Heart left ventricle (tissue), 16 donors: ENCODE data around the gene CACNA1C. TPM values are rescaled to one million over a fixed set of nuclear protein-coding genes. Genes with fewer than 3 reads are reported as not detected.

Experiments
- ATAC-seq, 4 donors: fragments of 200-7000 bp; cut with Tn5 transposase; one replicate each; pipeline ENCODE4 v1.9.1; 2020 to 2022; ENCODE audit warnings: moderate library complexity in 4 of 4, mild to moderate bottlenecking in 3 of 4, moderate number of reproducible peaks in 1 of 4
- DNase-seq, 5 donors: peaks; one replicate each; pipeline ENCODE4 v3.0.0-alpha.2; 2020
- H3K27ac ChIP-seq, 12 donors: fragments of 200-600 bp; sonication (generic) in 4 of 12; one replicate each; pipeline versions ENCODE4 v1.5.0 to v1.8.0; 2016 to 2022; ENCODE audit warnings: mild to moderate bottlenecking in 2 of 12
- H3K27me3 ChIP-seq, 9 donors: fragments of 200-600 bp; sonication (generic) in 2 of 9; one replicate each; pipeline versions ENCODE4 v1.5.1 to v1.8.0; 2016 to 2022; ENCODE audit warnings: mild to moderate bottlenecking in 3 of 9
- H3K36me3 ChIP-seq, 9 donors: fragments of 200-600 bp; sonication (generic) in 2 of 9; one replicate each; pipeline versions ENCODE4 v1.5.0 to v1.8.0; 2018 to 2022; ENCODE audit warnings: mild to moderate bottlenecking in 2 of 9
- H3K4me1 ChIP-seq, 12 donors: fragments of 200-600 bp; sonication (generic) in 4 of 12; one replicate each; pipeline versions ENCODE4 v1.5.0 to v1.8.0; 2016 to 2022; ENCODE audit warnings: mild to moderate bottlenecking in 3 of 12
- H3K4me3 ChIP-seq, 12 donors: fragments of 200-600 bp; sonication (generic) in 4 of 12; one replicate each; pipeline versions ENCODE4 v1.5.0 to v1.8.0; 2017 to 2022; ENCODE audit warnings: mild to moderate bottlenecking in 9 of 12, moderate library complexity in 4 of 12
- H3K9me3 ChIP-seq, 12 donors: fragments of 200-600 bp; sonication (generic) in 4 of 12; one replicate each; pipeline versions ENCODE4 v1.5.0 to v1.8.0; 2016 to 2022; ENCODE audit warnings: mild to moderate bottlenecking in 1 of 12
- CTCF ChIP-seq, 12 donors: fragments of 200-600 bp; sonication (generic) in 4 of 12; IDR thresholded peaks; one replicate each; pipeline versions ENCODE4 v1.5.0 to v1.8.0; 2018 to 2022; ENCODE audit warnings: antibody characterized with exemption in 12 of 12, mild to moderate bottlenecking in 5 of 12
- POLR2A ChIP-seq, 2 donors: fragments of 450-650 bp; IDR thresholded peaks; one replicate each; pipeline ENCODE4 v1.6.1; 2017; ENCODE audit warnings: antibody characterized with exemption in 2 of 2, mild to moderate bottlenecking in 2 of 2, moderate library complexity in 2 of 2
- WGBS, 4 donors: extraction: QIAGEN DNeasy Blood & Tissue Kit in 2 of 4; methylation state at CpG; one replicate each; pipeline versions ENCODE4 v1.1.5 to v1.1.7; 2013 to 2018; 5-methylcytosine and 5-hydroxymethylcytosine counted together
- intact Hi-C, 10 donors: fragments of 100-400 bp; cut with DNase I; formaldehyde crosslinking; loops; one replicate each; pipeline versions ENCODE4 v1.11.1 to v1.14.2; 2022
- polyA plus RNA-seq, 2 donors: library from polyadenylated mRNA; stranded (reverse); fragments of 200-250 nt; gene quantifications; one replicate each; pipeline ENCODE4 v1.2.3, GENCODE V29; 2013
- total RNA-seq, 9 donors: library from RNA; depleted of rRNA in 2 of 9; stranded (reverse); fragments of >200 nt in 2 of 9; fragmentation: NEBNext Ultra II Directional in 3 of 9; extraction: Animal tissue kit (Norgen Biotek cat#: 25700) in 3 of 9; gene quantifications; one replicate each; pipeline versions ENCODE4 v1.1.0 to v1.2.4, GENCODE V29; 2016 to 2023
- donor health status: ischemic (EF 13 %, LVEDD 7.1; RV severe dilation, severe dysfunction).
- donor health status: healthy with polysubstance abuse.
- donor health status: DM: no; HTN: yes; CAD: no.
- donor health status: DM: no; HTN: no; CAD: no.
- donor health status: ischemic (EF 25% LVEDD 6.9; RV normal size, moderate dysfunction).
- donor health status: ischemic (EF 25% LVEDD 5.7; RV mildly dilated, moderate dysfunction).
- donor health status: healthy.
- donor health status: DM: yes; HTN: yes; CAD: no.
- donor health status: ischemic (EF 35%, LVEDD 5.7; RV mildly dilated, moderate dysfunction).
- donor health status: nonischemic (EF 11% LVEDD 7.7; RV severe dilation, severe dysfunction).
- donor health status: DM: yes; HTN: yes; CAD: no.
- donor health status: PGD.
- donor health status: ischemic (EF 29% LVEDD 5.4; RV normal size, mild dysfunction).
- donor health status: nonischemic (EF 23%, LVEDD 6.1; RV moderate dilation, normal function).

Gene CACNA1C
- total and polyA plus RNA-seq, 11 donors, result 41.9 to 196 (median 164) TPM

- ATAC-seq, result peak; percentile 82 to 91 (median 90)
Observed at GRCh38 chr12:2013527-2014223, 39.1 kb upstream of the CACNA1C start.

GRCh38 chr12:2014231-2014630, 38.6 kb upstream of the CACNA1C start:
- no peak overlapping the region for H3K4me3 ChIP-seq
- no peak for ATAC-seq

More at GRCh38 chr12:2013527-2014223, 39.1 kb upstream of the CACNA1C start:
- WGBS, 4 donors, result 3 to 19% (median 13%) methylated on average over 4 of the region's 4 CpGs
- H3K9me3 ChIP-seq, result no peaks in the 10 kb centered on the region
- H3K27ac ChIP-seq, result peak overlapping the region in 11 of 12 donors; percentile 58 to 77 (median 71)
- H3K4me3 ChIP-seq, result no peak overlapping the region
- intact Hi-C loops, result no loop called here
- TF ChIP-seq CTCF (IDR thresholded peaks at IDR 0.05) (peak in 5 of 12 donors; percentile 10 to 46 (median 23)), POLR2A (IDR thresholded peaks at IDR 0.05) (no peak)
- H3K4me1 ChIP-seq, result peaks cover 11 to 85% (median 50%) of the 10 kb centered on the region in 12 donors
- no peaks in the 10 kb centered on the region for H3K27me3 ChIP-seq
- H3K36me3 ChIP-seq, result no peaks in the 10 kb centered on the region
- peak in 4 of 5 donors; percentile 56 to 80 (median 69) for DNase-seq

GRCh38 chr12:2016862-2017545, 35.8 kb upstream of the CACNA1C start:
- H3K27ac ChIP-seq, result peak overlapping the region in 9 of 12 donors; percentile 12 to 66 (median 41)

More at GRCh38 chr12:2014231-2014630, 38.6 kb upstream of the CACNA1C start:
- no peak for DNase-seq
- 51 to 65% (median 62%) methylated on average over 4 of the region's 4 CpGs for WGBS, 4 donors
- Histone ChIP-seq H3K27me3 (no peaks in the 10 kb centered on the region), H3K27ac (peak overlapping the region in 11 of 12 donors; percentile 55 to 77 (median 70)), H3K4me1 (peaks cover 11 to 86% (median 52%) of the 10 kb centered on the region in 12 donors), H3K36me3 (no peaks in the 10 kb centered on the region), H3K9me3 (no peaks in the 10 kb centered on the region)
- no peak for TF ChIP-seq CTCF (IDR thresholded peaks at IDR 0.05)
- no peak for TF ChIP-seq POLR2A (IDR thresholded peaks at IDR 0.05)
- intact Hi-C loops, result no loop called here

More at GRCh38 chr12:2016862-2017545, 35.8 kb upstream of the CACNA1C start:
- Histone ChIP-seq H3K4me3 (no peak overlapping the region), H3K36me3 (peaks cover 0 to 4% (median 0%) of the 10 kb centered on the region in 9 donors), H3K9me3 (no peaks in the 10 kb centered on the region), H3K4me1 (peaks cover 11 to 83% (median 51%) of the 10 kb centered on the region in 12 donors), H3K27me3 (no peaks in the 10 kb centered on the region)
- ATAC-seq (no peak), DNase-seq (no peak)
- TF ChIP-seq POLR2A (IDR thresholded peaks at IDR 0.05) (no peak), CTCF (IDR thresholded peaks at IDR 0.05) (no peak)
- WGBS, 4 donors, result 80 to 86% (median 85%) methylated on average over 9 of the region's 9 CpGs
- intact Hi-C loops, result no loop called here
